Nephron (organoid): ENCODE data around the gene HTR3D.
"Not testable (repeated sequence)": the region's sequence is repeated elsewhere in the genome, so short reads cannot be mapped to it uniquely, and the experiment has no call there.

Source experiments
- H3K27ac Mint-ChIP-seq, 3 experiments: 2 replicates each; pipeline ENCODE4 v1.8.0; 2020; ENCODE audit warnings: mixed read lengths in 3 of 3, mild to moderate bottlenecking in 2 of 3, moderate library complexity in 1 of 3
- H3K27me3 Mint-ChIP-seq: 2 replicates; pipeline ENCODE4 v1.8.0; 2021; ENCODE audit warnings: low read depth, mild to moderate bottlenecking, moderate library complexity, mixed read lengths
- H3K36me3 Mint-ChIP-seq: 2 replicates; pipeline ENCODE4 v1.8.0; 2020; ENCODE audit warnings: low read depth, mixed read lengths
- H3K4me1 Mint-ChIP-seq: 2 replicates; pipeline ENCODE4 v1.8.0; 2020; ENCODE audit warnings: mixed read lengths
- H3K4me3 Mint-ChIP-seq, 3 experiments: 2 replicates each; pipeline ENCODE4 v1.8.0; 2020; ENCODE audit warnings: mild to moderate bottlenecking in 3 of 3, mixed read lengths in 3 of 3, moderate library complexity in 2 of 3
- H3K9me3 Mint-ChIP-seq: 2 replicates; pipeline ENCODE4 v1.8.0; 2020; ENCODE audit warnings: mixed read lengths
- TF ChIP-seq, protein P1 (sequence below), 3 experiments: fragments of 200-600 bp; sonication (generic); IDR thresholded peaks; one replicate each; pipeline ENCODE4 v1.5.0; 2021; ENCODE audit warnings: antibody characterized with exemption in 3 of 3; ENCODE audit not compliant: unreplicated experiment in 3 of 3

HTR3D gene

DNA sequence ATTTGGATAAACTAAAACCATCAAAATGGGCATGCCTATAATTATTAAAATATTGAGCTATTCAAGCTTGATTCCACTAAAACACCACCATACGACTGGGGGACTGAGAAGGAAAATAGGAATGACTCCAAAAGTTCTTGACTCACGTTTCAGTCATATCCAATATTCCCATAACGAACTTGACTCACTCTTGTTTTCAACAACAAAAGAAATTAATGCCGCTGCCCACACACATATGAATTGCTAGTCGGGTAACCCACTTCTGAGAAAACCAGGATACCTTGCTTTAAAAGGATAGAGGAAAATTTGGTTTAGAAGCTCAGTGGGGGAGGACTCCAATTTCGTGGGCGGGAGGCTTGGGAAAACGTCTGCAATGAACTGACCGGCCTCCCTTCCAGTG is 26.5 kb downstream of the HTR3D start:
- no peak overlapping the region for H3K4me3 Mint-ChIP-seq
- H3K4me1 Mint-ChIP-seq = no peaks in the 10 kb centered on the region
- peaks cover 5% of the 10 kb centered on the region for H3K27me3 Mint-ChIP-seq

GRCh38 chr3:184059424-184059823 is 27.9 kb downstream of the HTR3D start:
- H3K36me3 Mint-ChIP-seq = no peaks in the 10 kb centered on the region
- H3K27ac Mint-ChIP-seq = no peak overlapping the region
- H3K9me3 Mint-ChIP-seq = no peaks in the 10 kb centered on the region
- peaks cover 4% of the 10 kb centered on the region for H3K27me3 Mint-ChIP-seq
- TF ChIP-seq, protein P1, sequence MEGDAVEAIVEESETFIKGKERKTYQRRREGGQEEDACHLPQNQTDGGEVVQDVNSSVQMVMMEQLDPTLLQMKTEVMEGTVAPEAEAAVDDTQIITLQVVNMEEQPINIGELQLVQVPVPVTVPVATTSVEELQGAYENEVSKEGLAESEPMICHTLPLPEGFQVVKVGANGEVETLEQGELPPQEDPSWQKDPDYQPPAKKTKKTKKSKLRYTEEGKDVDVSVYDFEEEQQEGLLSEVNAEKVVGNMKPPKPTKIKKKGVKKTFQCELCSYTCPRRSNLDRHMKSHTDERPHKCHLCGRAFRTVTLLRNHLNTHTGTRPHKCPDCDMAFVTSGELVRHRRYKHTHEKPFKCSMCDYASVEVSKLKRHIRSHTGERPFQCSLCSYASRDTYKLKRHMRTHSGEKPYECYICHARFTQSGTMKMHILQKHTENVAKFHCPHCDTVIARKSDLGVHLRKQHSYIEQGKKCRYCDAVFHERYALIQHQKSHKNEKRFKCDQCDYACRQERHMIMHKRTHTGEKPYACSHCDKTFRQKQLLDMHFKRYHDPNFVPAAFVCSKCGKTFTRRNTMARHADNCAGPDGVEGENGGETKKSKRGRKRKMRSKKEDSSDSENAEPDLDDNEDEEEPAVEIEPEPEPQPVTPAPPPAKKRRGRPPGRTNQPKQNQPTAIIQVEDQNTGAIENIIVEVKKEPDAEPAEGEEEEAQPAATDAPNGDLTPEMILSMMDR (IDR thresholded peaks at IDR 0.05; ENCODE audit: unreplicated experiment in 3 of 3) = no peak
- H3K4me1 Mint-ChIP-seq = no peaks in the 10 kb centered on the region
- no peak overlapping the region for H3K4me3 Mint-ChIP-seq

More for the DNA sequence above, 26.5 kb downstream of the HTR3D start:
- Mint-ChIP-seq H3K36me3 (no peaks in the 10 kb centered on the region), H3K27ac (no peak overlapping the region), H3K9me3 (no peaks in the 10 kb centered on the region)
- TF ChIP-seq, protein P1 (IDR thresholded peaks at IDR 0.05; ENCODE audit: unreplicated experiment in 3 of 3) = no peak

DNA sequence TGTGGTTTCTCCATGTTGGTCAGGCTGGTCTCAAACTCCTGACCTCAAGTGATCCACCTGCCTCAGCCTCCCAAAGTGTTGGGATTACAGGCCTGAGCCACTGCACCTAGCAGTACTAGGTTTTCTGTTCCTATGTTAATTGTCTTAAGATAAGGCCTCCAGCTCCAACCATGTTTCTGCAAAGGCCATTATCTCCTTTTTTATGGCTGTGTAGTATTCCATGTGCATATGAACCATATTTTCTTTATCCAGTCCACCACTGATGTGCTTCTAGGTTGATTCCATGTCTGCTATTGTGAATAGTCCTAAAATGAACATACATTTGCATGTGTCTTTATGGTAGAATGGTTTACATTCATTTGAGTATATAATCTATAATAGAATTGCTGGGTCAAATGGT is 31.1 kb downstream of the HTR3D start:
- Mint-ChIP-seq H3K4me1 (no peaks in the 10 kb centered on the region), H3K27me3 (no peaks in the 10 kb centered on the region), H3K9me3 (no peaks in the 10 kb centered on the region), H3K27ac (no peak overlapping the region), H3K4me3 (no peak overlapping the region), H3K36me3 (no peaks in the 10 kb centered on the region)
- TF ChIP-seq, protein P1 (IDR thresholded peaks at IDR 0.05; ENCODE audit: unreplicated experiment in 3 of 3) = no peak

GRCh38 chr3:184066211-184066610 is 34.7 kb downstream of the HTR3D start:
- no peak overlapping the region for H3K4me3 Mint-ChIP-seq
- H3K4me1 Mint-ChIP-seq = no peaks in the 10 kb centered on the region
- no peak overlapping the region for H3K27ac Mint-ChIP-seq
- peaks cover 3% of the 10 kb centered on the region for H3K27me3 Mint-ChIP-seq
- peaks cover 5% of the 10 kb centered on the region for H3K9me3 Mint-ChIP-seq
- TF ChIP-seq, protein P1 (IDR thresholded peaks at IDR 0.05; ENCODE audit: unreplicated experiment in 3 of 3) = no peak
- no peaks in the 10 kb centered on the region for H3K36me3 Mint-ChIP-seq

GRCh38 chr3:184067573-184068055 is 36.1 kb downstream of the HTR3D start:
- Mint-ChIP-seq H3K36me3 (no peaks in the 10 kb centered on the region), H3K4me1 (no peaks in the 10 kb centered on the region), H3K27ac (no peak overlapping the region), H3K9me3 (peaks cover 5% of the 10 kb centered on the region), H3K27me3 (peaks cover 4% of the 10 kb centered on the region), H3K4me3 (no peak overlapping the region)
- TF ChIP-seq, protein P1 (IDR thresholded peaks at IDR 0.05; ENCODE audit: unreplicated experiment in 3 of 3) = no peak

DNA sequence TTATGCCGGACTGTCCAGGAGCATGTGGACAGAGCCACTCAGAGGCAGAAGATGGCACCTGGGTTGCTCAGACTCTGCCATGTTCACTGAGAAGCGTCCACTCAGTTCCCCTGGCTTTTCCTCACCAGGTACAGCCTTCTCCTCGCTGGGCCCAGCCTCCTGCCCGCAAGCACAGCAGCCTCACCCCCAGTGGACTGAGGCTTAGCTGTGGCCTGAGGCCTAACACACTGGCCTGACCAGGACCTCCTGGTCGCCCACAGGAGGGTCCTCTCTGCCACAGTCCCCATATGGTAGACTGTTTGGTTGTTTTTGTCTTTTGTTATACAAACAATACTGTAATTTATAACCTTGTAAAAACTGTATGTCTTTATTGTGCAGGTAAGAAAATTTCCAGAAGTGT is 36.8 kb downstream of the HTR3D start:
- Mint-ChIP-seq H3K4me1 (no peaks in the 10 kb centered on the region), H3K27ac (no peak overlapping the region), H3K4me3 (no peak overlapping the region), H3K27me3 (peaks cover 4% of the 10 kb centered on the region), H3K9me3 (peaks cover 5% of the 10 kb centered on the region), H3K36me3 (no peaks in the 10 kb centered on the region)
- TF ChIP-seq, protein P1 (IDR thresholded peaks at IDR 0.05; ENCODE audit: unreplicated experiment in 3 of 3) = no peak

- not testable (repeated sequence) for H3K36me3 Mint-ChIP-seq, H3K27ac Mint-ChIP-seq, H3K9me3 Mint-ChIP-seq, H3K4me3 Mint-ChIP-seq, H3K4me1 Mint-ChIP-seq, H3K27me3 Mint-ChIP-seq
Measured at GRCh38 chr3:184071142-184071541, 39.6 kb downstream of the HTR3D start.
